A375 (cell line): ENCODE data around the gene DVL3. TPM values are rescaled to one million over a fixed set of nuclear protein-coding genes. Genes with fewer than 3 reads are reported as not detected.

Experiments
- total RNA-seq: library from RNA; depleted of rRNA; stranded (reverse); fragments of >200 nt; shearing (Covaris generic); gene quantifications from 2 replicates; pipeline ENCODE4 v1.2.3, GENCODE V29; 2014; rRNA removed

DVL3 gene
- 25.2 and 31.6 TPM in 2 replicates for total RNA-seq

DNA sequence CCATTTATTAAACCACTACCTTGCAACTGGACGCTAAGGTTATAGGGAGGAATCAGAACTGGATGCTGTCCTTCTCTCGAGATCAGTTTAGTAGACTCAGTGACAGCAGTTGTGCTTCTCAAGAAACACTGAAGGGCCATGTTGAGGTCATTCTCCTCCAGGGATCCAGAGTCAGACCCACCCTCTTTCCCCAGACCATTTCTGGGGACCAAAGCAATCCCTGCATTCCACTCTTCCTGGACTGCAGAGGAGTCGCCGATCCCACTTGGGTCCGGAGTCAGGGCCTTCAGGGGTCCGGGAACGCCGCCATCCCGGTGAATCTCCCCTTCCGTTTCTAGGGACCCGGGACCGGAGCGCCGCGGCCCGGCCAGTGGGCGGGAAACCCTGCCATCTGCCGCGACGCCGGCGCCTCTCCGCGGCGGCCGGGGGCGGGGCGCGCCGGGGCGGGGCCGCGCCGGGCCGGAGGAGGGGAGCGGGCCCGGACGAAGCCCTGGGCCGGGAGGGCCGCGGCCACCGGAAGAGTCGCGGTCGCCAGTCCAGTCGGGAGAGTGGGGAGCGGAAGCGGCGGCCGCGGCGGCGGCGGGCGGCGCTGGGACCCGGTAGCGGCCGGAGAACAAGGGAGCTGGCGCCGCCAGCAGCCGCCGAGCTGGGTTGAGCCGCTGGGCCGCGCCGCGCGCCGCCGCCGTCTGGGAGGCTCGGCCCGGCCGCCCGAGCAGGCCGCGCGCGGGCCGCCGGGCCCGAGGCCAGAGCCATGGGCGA is at the start of gene DVL3:
Gene DVL3 (plus strand): TSS at position 493 of the 759 bp plus-strand sequence. CDS start 259 bp downstream, at position 752.

DNA sequence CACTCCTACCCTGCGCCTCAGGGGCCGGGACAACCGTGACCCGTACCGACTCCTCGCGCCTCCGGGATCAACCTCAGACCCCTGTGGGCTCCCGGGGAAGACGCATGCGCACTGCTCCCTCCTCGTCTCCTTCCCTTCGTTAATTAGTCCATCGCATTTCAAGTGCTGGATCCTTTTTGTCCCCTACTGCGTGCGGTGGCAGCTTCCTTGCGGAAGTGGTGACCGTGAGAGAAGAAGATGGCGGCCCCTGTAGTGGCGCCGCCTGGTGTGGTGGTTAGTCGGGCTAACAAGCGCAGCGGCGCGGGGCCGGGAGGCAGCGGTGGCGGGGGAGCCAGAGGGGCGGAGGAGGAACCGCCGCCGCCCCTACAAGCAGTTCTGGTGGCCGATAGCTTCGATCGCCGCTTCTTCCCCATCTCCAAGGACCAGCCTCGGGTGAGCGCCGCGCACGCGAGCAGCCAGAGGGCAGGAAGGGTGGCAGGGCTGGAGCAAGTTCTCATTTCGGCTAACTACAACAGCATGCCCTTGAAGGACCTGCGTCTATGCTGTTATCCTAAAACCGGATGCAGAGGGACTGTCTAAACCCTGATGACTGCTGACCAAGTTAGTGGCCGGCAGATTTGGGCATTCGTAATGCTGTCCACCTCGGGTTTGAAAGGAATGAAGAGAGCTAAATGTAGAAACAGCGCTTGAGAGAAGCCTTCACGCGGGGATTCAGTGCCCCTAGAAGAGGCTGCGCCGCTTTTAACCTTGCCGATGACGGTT is 19.8 kb upstream of the DVL3 start, which contains the start of gene EIF2B5:
Gene EIF2B5 (plus strand): TSS at position 210 of the 762 bp plus-strand sequence. CDS start 28 bp downstream, at position 238.

GRCh38 chr3:184174646-184175492 is 19.7 kb downstream of the DVL3 start, which contains the start of gene AP2M1:
TSS of gene AP2M1 (plus strand) at chr3:184174855. CDS start at chr3:184176994, 2,139 bp downstream.

DNA sequence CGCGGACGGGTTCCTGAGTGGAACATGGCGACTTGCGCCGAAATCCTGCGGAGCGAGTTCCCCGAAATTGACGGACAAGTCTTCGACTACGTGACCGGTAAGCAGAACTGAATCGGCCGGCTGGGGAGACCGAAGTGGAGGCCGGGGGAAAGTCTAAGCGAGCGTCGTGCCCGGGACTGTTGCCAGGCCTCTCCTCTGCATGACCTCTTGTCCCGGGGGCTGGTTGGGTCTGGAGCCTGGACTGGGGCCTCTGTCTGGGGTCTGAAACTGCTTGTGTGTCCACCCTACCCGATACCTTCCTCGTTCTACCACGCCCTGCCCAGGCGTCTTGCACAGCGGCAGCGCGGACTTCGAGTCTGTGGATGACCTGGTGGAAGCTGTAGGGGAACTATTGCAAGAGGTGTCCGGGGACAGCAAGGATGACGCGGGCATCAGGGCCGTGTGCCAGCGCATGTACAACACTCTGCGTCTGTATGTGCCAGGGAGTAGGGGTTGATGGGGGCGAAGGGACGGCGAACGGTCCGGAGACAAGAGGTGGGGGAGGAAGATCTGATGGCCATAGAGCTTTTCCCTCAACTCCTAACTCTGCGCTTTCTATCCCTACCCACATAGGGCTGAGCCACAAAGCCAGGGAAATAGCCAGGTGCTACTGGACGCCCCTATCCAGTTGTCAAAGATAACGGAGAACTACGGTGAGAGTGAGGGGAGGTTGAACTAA is 31.2 kb downstream of the DVL3 start, which contains the start of gene ABCF3:
Gene ABCF3 (plus strand): TSS at position 16 of the 718 bp plus-strand sequence. CDS start 9 bp downstream, at position 25.

Other genes starting within 250 kb of the DVL3 start
- gene ABCC5, start 137.5 kb upstream of the DVL3 start, total RNA-seq: 8.3 and 9.0 TPM in 2 replicates
- not detected in 2 replicates for gene HTR3D, start 123.6 kb upstream of the DVL3 start, total RNA-seq
- gene HTR3C, start 102.3 kb upstream of the DVL3 start, total RNA-seq: not detected in 2 replicates
- not detected in 2 replicates for gene HTR3E, start 58.3 kb upstream of the DVL3 start, total RNA-seq
- 43.3 and 58.9 TPM in 2 replicates for gene EIF2B5, start 20.0 kb upstream of the DVL3 start, total RNA-seq
- gene AP2M1, start 19.5 kb downstream of the DVL3 start, total RNA-seq: 243 and 275 TPM in 2 replicates
- 25.7 and 26.3 TPM in 2 replicates for gene ABCF3, start 30.8 kb downstream of the DVL3 start, total RNA-seq
- gene VWA5B2, start 74.2 kb downstream of the DVL3 start, total RNA-seq: 0.15 TPM in 1 of 2 replicates, not detected in the other
- gene ALG3, start 93.6 kb downstream of the DVL3 start, total RNA-seq: 34.3 and 51.6 TPM in 2 replicates
- 5.9 TPM in 2 replicates for gene EEF1AKMT4, start 94.3 kb downstream of the DVL3 start, total RNA-seq
- 0.23 and 0.40 TPM in 2 replicates for gene CAMK2N2, start 106.2 kb downstream of the DVL3 start, total RNA-seq
- not detected in 2 replicates for gene ECE2, start 120.6 kb downstream of the DVL3 start, total RNA-seq
- 248 and 283 TPM in 2 replicates for gene PSMD2, start 143.9 kb downstream of the DVL3 start, total RNA-seq
- gene EIF4G1, start 159.2 kb downstream of the DVL3 start, total RNA-seq: 320 and 331 TPM in 2 replicates
- gene FAM131A, start 182.2 kb downstream of the DVL3 start, total RNA-seq: 17.6 and 17.9 TPM in 2 replicates
- 14.2 and 16.4 TPM in 2 replicates for gene CLCN2, start 206.2 kb downstream of the DVL3 start, total RNA-seq
- gene POLR2H, start 206.3 kb downstream of the DVL3 start, total RNA-seq: 116 and 132 TPM in 2 replicates
- gene THPO, start 222.8 kb downstream of the DVL3 start, total RNA-seq: not detected in 2 replicates
- 0.11 TPM in 1 of 2 replicates, not detected in the other for gene CHRD, start 224.7 kb downstream of the DVL3 start, total RNA-seq